ENCODE measurements around the gene DTX2. TPM values are rescaled to one million over a fixed set of nuclear protein-coding genes. Genes with fewer than 3 reads are reported as not detected.
"Not testable (repeated sequence)": the region's sequence is repeated elsewhere in the genome, so short reads cannot be mapped to it uniquely, and the experiment has no call there.

Gene DTX2
- total and polyA plus RNA-seq, 8 donors = 20.0 to 252 (median 41.9) TPM

GRCh38 chr7:76515999-76516443 is 54.5 kb downstream of the DTX2 start:
- 11 to 23% (median 11%) methylated on average over 16 to 31 of the region's 32 CpGs; no CpG with 5 or more reads in 2 of the 5 donors for WGBS, 5 donors
- intact Hi-C loops (cut with DNase I; ENCODE audit: low total_unique reads) = no loop called here

GRCh38 chr7:76516932-76517331 is 55.4 kb downstream of the DTX2 start:
- 97 to 100% (median 99%) methylated on average over 6 of the region's 6 CpGs; no CpG with 5 or more reads in 2 of the 5 donors for WGBS, 5 donors
- H3K9me3 ChIP-seq; H3K27ac ChIP-seq; H3K36me3 ChIP-seq; intact Hi-C loops (cut with DNase I; ENCODE audit: low total_unique reads); H3K27me3 ChIP-seq; H3K4me3 ChIP-seq; DNase-seq: not testable (repeated sequence)
- peaks cover 8 to 22% (median 12%) of the 10 kb centered on the region in 4 donors for H3K4me1 ChIP-seq

More at GRCh38 chr7:76515999-76516443, 54.5 kb downstream of the DTX2 start:
- Histone ChIP-seq H3K4me3 (peak overlapping the region in 1 of 4 donors; percentile 24), H3K4me1 (peaks cover 8 to 30% (median 12%) of the 10 kb centered on the region in 4 donors), H3K27me3 (peaks cover 0 to 10% (median 0%) of the 10 kb centered on the region in 3 donors), H3K27ac (no peak overlapping the region), H3K9me3 (no peaks in the 10 kb centered on the region), H3K36me3 (no peaks in the 10 kb centered on the region)
- TF ChIP-seq CTCF (IDR thresholded peaks at IDR 0.05) = peak in 1 of 7 experiments; percentile 60
- TF ChIP-seq EP300 (IDR thresholded peaks at IDR 0.05) = no peak
- TF ChIP-seq POLR2AphosphoS5 (IDR thresholded peaks at IDR 0.05) = no peak
- no peak for TF ChIP-seq POLR2A (IDR thresholded peaks at IDR 0.05)
- DNase-seq = peak in 1 of 2 donors; percentile 55

- H3K27me3 ChIP-seq; H3K4me1 ChIP-seq; intact Hi-C loops (cut with DNase I; ENCODE audit: low total_unique reads); H3K27ac ChIP-seq; H3K36me3 ChIP-seq; DNase-seq; H3K9me3 ChIP-seq; H3K4me3 ChIP-seq: not testable (repeated sequence)
- WGBS, 5 donors = 87 to 88% (median 88%) methylated on average over 2 of the region's 4 CpGs; no CpG with 5 or more reads in 2 of the 5 donors
Observed at GRCh38 chr7:76526183-76526582, 64.7 kb downstream of the DTX2 start.

GRCh38 chr7:76531643-76532042 is 70.1 kb downstream of the DTX2 start:
- H3K27ac ChIP-seq; DNase-seq; H3K27me3 ChIP-seq; H3K4me3 ChIP-seq; H3K4me1 ChIP-seq; H3K36me3 ChIP-seq; intact Hi-C loops (cut with DNase I; ENCODE audit: low total_unique reads); H3K9me3 ChIP-seq: not testable (repeated sequence)
- WGBS, 5 donors = 80 to 95% (median 92%) methylated on average over 2 of the region's 2 CpGs; no CpG with 5 or more reads in 2 of the 5 donors

- H3K27ac ChIP-seq; DNase-seq; H3K4me1 ChIP-seq; H3K27me3 ChIP-seq; H3K36me3 ChIP-seq; H3K4me3 ChIP-seq; H3K9me3 ChIP-seq; intact Hi-C loops (cut with DNase I; ENCODE audit: low total_unique reads): not testable (repeated sequence)
- WGBS, 5 donors = no CpG with 5 or more reads among the region's 8 CpGs
Observed at GRCh38 chr7:76543197-76543596, 81.7 kb downstream of the DTX2 start, which contains the start of gene SPDYE16. Gene SPDYE16, minus strand, starts transcription at chr7:76543297. Its CDS starts 1,838 bp downstream, at chr7:76541459.

GRCh38 chr7:76549025-76549854 is 87.7 kb downstream of the DTX2 start:
- H3K27me3 ChIP-seq; H3K36me3 ChIP-seq; intact Hi-C loops (cut with DNase I; ENCODE audit: low total_unique reads); H3K9me3 ChIP-seq: not testable (repeated sequence)
- peak; percentile 88 to 96 for DNase-seq
- H3K27ac ChIP-seq = peak overlapping the region; percentile 91 to 97 (median 96)
- H3K4me1 ChIP-seq = peaks cover 0 to 22% (median 8%) of the 10 kb centered on the region in 4 donors
- WGBS, 5 donors = 0 to 1% (median 1%) methylated on average over 34 to 71 of the region's 71 CpGs
- peak; percentile 83 to 97 (median 93) for TF ChIP-seq POLR2AphosphoS5 (IDR thresholded peaks at IDR 0.05)
- H3K4me3 ChIP-seq = peak overlapping the region; percentile 72 to 90 (median 80)

GRCh38 chr7:76549855-76550248 is 88.3 kb downstream of the DTX2 start:
- Histone ChIP-seq H3K4me1 (peaks cover 0 to 22% (median 8%) of the 10 kb centered on the region in 4 donors), H3K27ac (peak overlapping the region; percentile 91 to 97 (median 96)), H3K4me3 (peak overlapping the region; percentile 72 to 90 (median 80))
- DNase-seq; H3K27me3 ChIP-seq; H3K36me3 ChIP-seq; H3K9me3 ChIP-seq; intact Hi-C loops (cut with DNase I; ENCODE audit: low total_unique reads): not testable (repeated sequence)
- 0% methylated on average over 18 to 19 of the region's 19 CpGs for WGBS, 5 donors

GRCh38 chr7:76551992-76552391 is 90.5 kb downstream of the DTX2 start:
- H3K27ac ChIP-seq; H3K27me3 ChIP-seq; intact Hi-C loops (cut with DNase I; ENCODE audit: low total_unique reads); H3K9me3 ChIP-seq; DNase-seq; H3K4me3 ChIP-seq; H3K36me3 ChIP-seq: not testable (repeated sequence)
- peaks cover 0 to 30% (median 11%) of the 10 kb centered on the region in 4 donors for H3K4me1 ChIP-seq
- WGBS, 5 donors = 84 to 92% (median 89%) methylated on average over 4 to 6 of the region's 6 CpGs

All from stomach (tissue), 9 donors.